HepG2 (cell line): ENCODE measurements around the gene DYRK1B. TPM values are rescaled to one million over a fixed set of nuclear protein-coding genes. Genes with fewer than 3 reads are reported as not detected.

Experiments used
- AGO1 ChIP-seq: fragments of 200-400 bp; formaldehyde crosslinking; IDR thresholded peaks from 2 replicates; pipeline ENCODE4 v1.6.1; 2017; ENCODE audit warnings: mild to moderate bottlenecking, low read depth, low read length, moderate library complexity; ENCODE audit not compliant: poor library complexity, severe bottlenecking
- DRAP1 ChIP-seq: IDR thresholded peaks from 2 replicates; pipeline ENCODE4 v1.6.1; 2016; ENCODE audit warnings: missing genetic modification reagents, missing compliant biosample characterization
- GATA4 ChIP-seq: sonication (generic); IDR thresholded peaks from 2 replicates; pipeline ENCODE4 v1.6.1; 2016; ENCODE audit warnings: antibody characterized with exemption, low read depth, borderline replicate concordance
- HBP1 ChIP-seq: IDR thresholded peaks from 2 replicates; pipeline ENCODE4 v1.6.1; 2016; ENCODE audit warnings: low read depth, control low read depth
- HNRNPL ChIP-seq: fragments of 200-400 bp; formaldehyde crosslinking; IDR thresholded peaks from 2 replicates; pipeline ENCODE4 v1.6.1; 2017; ENCODE audit warnings: mild to moderate bottlenecking, low read depth, low read length
- ISX ChIP-seq: sonication (generic); formaldehyde crosslinking; conservative IDR thresholded peaks from 2 replicates; pipeline ENCODE4 v1.5.0; 2020; ENCODE audit warnings: missing genetic modification reagents
- KLF12 ChIP-seq: sonication (generic); formaldehyde crosslinking; IDR thresholded peaks from 2 replicates; pipeline ENCODE4 v1.4.0; 2020; ENCODE audit warnings: missing genetic modification reagents, borderline replicate concordance
- MEF2D ChIP-seq: sonication (generic); formaldehyde crosslinking; IDR thresholded peaks from 2 replicates; pipeline ENCODE4 v1.5.1; 2020; ENCODE audit warnings: mild to moderate bottlenecking, missing genetic modification reagents
- MLLT10 ChIP-seq: sonication (generic); formaldehyde crosslinking; IDR thresholded peaks from 2 replicates; pipeline ENCODE4 v1.4.0; 2020; ENCODE audit warnings: missing genetic modification reagents
- NBN ChIP-seq: fragments of 450-650 bp; conservative IDR thresholded peaks from 2 replicates; pipeline ENCODE4 v1.6.1; 2017
- REL ChIP-seq: sonication (generic); formaldehyde crosslinking; conservative IDR thresholded peaks from 2 replicates; pipeline ENCODE4 v1.8.0; 2022; ENCODE audit warnings: mild to moderate bottlenecking, missing genetic modification reagents, moderate library complexity
- RFX3 ChIP-seq: IDR thresholded peaks from 2 replicates; pipeline ENCODE4 v1.6.1; 2016; ENCODE audit warnings: missing biosample characterization, missing genetic modification reagents
- RFXANK ChIP-seq: IDR thresholded peaks from 2 replicates; pipeline ENCODE4 v1.6.1; 2016
- SRSF4 ChIP-seq: fragments of 200-400 bp; formaldehyde crosslinking; IDR thresholded peaks from one replicate; pipeline ENCODE4 v1.6.1; 2018; ENCODE audit warnings: mild to moderate bottlenecking, low read depth, low read length, moderate library complexity; ENCODE audit not compliant: poor library complexity, severe bottlenecking
- SRSF9 ChIP-seq: fragments of 200-400 bp; formaldehyde crosslinking; IDR thresholded peaks from 2 replicates; pipeline ENCODE4 v1.6.1; 2018; ENCODE audit warnings: borderline replicate concordance, mild to moderate bottlenecking, low read depth, low read length; ENCODE audit not compliant: insufficient read depth, poor library complexity, severe bottlenecking
- STAT5B ChIP-seq: sonication (generic); formaldehyde crosslinking; IDR thresholded peaks from 2 replicates; pipeline ENCODE4 v1.4.0; 2020; ENCODE audit warnings: missing genetic modification reagents
- ZBTB21 ChIP-seq: sonication (generic); formaldehyde crosslinking; IDR thresholded peaks from 2 replicates; pipeline ENCODE4 v1.4.0; 2020; ENCODE audit warnings: missing genetic modification reagents
- ZBTB7A ChIP-seq: sonication (generic); formaldehyde crosslinking; IDR thresholded peaks from 2 replicates; pipeline ENCODE4 v1.8.0; 2022; ENCODE audit warnings: mild to moderate bottlenecking, missing genetic modification reagents
- ZFY ChIP-seq: sonication (generic); formaldehyde crosslinking; IDR thresholded peaks from 2 replicates; pipeline ENCODE4 v1.4.0; 2020; ENCODE audit warnings: missing genetic modification reagents
- ZNF10 ChIP-seq: sonication (generic); formaldehyde crosslinking; IDR thresholded peaks from 2 replicates; pipeline ENCODE4 v1.4.0; 2020; ENCODE audit warnings: mild to moderate bottlenecking, low read depth, missing genetic modification reagents, borderline replicate concordance
- ZNF136 ChIP-seq: sonication (generic); formaldehyde crosslinking; IDR thresholded peaks from 2 replicates; pipeline ENCODE4 v1.8.1; 2022; ENCODE audit warnings: low read depth, mild to moderate bottlenecking, moderate library complexity, missing genetic modification reagents
- ZNF446 ChIP-seq: sonication (generic); formaldehyde crosslinking; IDR thresholded peaks from 2 replicates; pipeline ENCODE4 v1.5.0; 2020; ENCODE audit warnings: mild to moderate bottlenecking, missing genetic modification reagents
- ZNF7 ChIP-seq: IDR thresholded peaks from 2 replicates; pipeline ENCODE4 v1.6.1; 2016; ENCODE audit warnings: missing biosample characterization, missing genetic modification reagents
- ZSCAN22 ChIP-seq: sonication (generic); formaldehyde crosslinking; IDR thresholded peaks from 2 replicates; pipeline ENCODE4 v1.4.0; 2020; ENCODE audit warnings: mild to moderate bottlenecking, missing genetic modification reagents
- polyA plus RNA-seq, 8 experiments: library from polyadenylated mRNA; depleted of rRNA in 3 of 8; stranded (reverse) in 7 of 8; unstranded in 1 of 8; fragments of >200 nt; fragmentation: Illumina TruSeq in 4 of 8; extraction: Trizol in 4 of 8; gene quantifications; 2 replicates each; pipeline versions ENCODE4 v1.2.1 to v1.2.3, GENCODE V29; 2011 to 2016; ENCODE audit warnings: low read depth in 4 of 8, missing spikeins in 1 of 8, mixed read lengths in 1 of 8; ENCODE audit not compliant: insufficient read depth in 1 of 8
- total RNA-seq, 5 experiments: library from RNA; depleted of rRNA; stranded (reverse); fragments of >200 nt; fragmentation: Illumina TruSeq; extraction: Trizol; gene quantifications; 2 replicates each; pipeline ENCODE4 v1.2.3, GENCODE V29; 2016; ENCODE audit warnings: low read depth in 1 of 5
- TF ChIP-seq, protein P1 (sequence below): IDR thresholded peaks from 2 replicates; pipeline ENCODE4 v1.6.1; 2016; ENCODE audit warnings: low read depth, missing genetic modification reagents, missing compliant biosample characterization

DYRK1B gene
- total and polyA plus RNA-seq, 2 of the 13 experiments (the other 11 are each of a cell fraction or from before 2014, with no cell fraction given), result 0.82 to 1.3 TPM

DNA sequence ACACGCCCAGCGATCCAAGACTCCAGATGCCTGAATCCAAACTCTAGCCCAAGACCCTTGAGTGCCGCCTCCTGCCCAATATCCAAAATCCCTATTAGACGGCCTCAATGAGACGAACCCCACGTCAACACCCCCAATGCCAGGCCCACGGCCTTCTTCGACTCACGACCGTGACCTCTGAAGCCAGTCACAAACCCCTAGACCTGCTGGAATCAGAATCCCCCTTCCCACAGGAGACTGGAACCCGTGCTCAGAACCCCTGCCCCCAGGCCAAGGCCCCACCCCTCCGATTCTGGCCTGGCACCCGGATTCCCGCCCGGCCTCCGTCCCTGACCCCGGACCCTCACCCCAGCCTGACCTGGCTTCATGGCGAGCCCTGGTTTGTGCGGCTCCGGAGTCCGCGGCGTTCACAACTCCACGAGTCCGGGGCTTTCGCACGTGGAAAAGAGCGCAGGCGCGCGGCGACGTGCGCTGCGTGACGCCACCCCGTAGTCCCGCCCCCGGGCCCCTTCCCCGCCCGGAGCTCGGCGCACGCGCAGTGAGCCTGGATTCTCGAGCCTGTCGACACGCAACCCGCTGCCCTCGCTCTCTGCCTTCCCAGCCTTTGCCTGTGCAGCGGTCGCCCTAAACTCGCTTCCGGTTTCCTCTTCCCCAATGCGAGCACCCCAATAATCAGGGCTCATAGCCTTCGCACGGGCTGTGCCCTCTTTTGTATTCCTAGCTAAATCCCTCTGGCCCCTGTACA is 12.1 kb upstream of the DYRK1B start, which contains the start of gene FBL (continued):
- TF ChIP-seq HBP1 (CRISPR knock-in tag) (peak; percentile 62; the same call in 1 of the 2 replicates), ISX (CRISPR knock-in tag) (no peak), RFXANK (no peak), SRSF9 (no peak), DRAP1 (CRISPR knock-in tag) (peak; percentile 97), ZNF136 (CRISPR knock-in tag) (peak; percentile 24; the same call in 1 of the 2 replicates), SRSF4 (no peak), STAT5B (CRISPR knock-in tag) (no peak), ZNF446 (CRISPR knock-in tag) (peak; percentile 90; the same call in 1 of the 2 replicates), ZNF7 (CRISPR knock-in tag) (no peak), ZBTB21 (CRISPR knock-in tag) (no peak), KLF12 (CRISPR knock-in tag) (no peak), ZFY (CRISPR knock-in tag) (peak; percentile 65), RFX3 (CRISPR knock-in tag) (no peak), MEF2D (CRISPR knock-in tag) (0 out of 2 replicates have a peak, but pooled peaks have one; percentile 45), NBN (no peak), ZBTB7A (CRISPR knock-in tag) (no peak), ZNF10 (CRISPR knock-in tag) (no peak), ZSCAN22 (CRISPR knock-in tag) (0 out of 2 replicates have a peak, but pooled peaks have one; percentile 48), AGO1 (no peak), GATA4 (peak; percentile 71), HNRNPL (no peak), MLLT10 (CRISPR knock-in tag) (no peak), REL (CRISPR knock-in tag) (no peak)
- TF ChIP-seq, protein P1, sequence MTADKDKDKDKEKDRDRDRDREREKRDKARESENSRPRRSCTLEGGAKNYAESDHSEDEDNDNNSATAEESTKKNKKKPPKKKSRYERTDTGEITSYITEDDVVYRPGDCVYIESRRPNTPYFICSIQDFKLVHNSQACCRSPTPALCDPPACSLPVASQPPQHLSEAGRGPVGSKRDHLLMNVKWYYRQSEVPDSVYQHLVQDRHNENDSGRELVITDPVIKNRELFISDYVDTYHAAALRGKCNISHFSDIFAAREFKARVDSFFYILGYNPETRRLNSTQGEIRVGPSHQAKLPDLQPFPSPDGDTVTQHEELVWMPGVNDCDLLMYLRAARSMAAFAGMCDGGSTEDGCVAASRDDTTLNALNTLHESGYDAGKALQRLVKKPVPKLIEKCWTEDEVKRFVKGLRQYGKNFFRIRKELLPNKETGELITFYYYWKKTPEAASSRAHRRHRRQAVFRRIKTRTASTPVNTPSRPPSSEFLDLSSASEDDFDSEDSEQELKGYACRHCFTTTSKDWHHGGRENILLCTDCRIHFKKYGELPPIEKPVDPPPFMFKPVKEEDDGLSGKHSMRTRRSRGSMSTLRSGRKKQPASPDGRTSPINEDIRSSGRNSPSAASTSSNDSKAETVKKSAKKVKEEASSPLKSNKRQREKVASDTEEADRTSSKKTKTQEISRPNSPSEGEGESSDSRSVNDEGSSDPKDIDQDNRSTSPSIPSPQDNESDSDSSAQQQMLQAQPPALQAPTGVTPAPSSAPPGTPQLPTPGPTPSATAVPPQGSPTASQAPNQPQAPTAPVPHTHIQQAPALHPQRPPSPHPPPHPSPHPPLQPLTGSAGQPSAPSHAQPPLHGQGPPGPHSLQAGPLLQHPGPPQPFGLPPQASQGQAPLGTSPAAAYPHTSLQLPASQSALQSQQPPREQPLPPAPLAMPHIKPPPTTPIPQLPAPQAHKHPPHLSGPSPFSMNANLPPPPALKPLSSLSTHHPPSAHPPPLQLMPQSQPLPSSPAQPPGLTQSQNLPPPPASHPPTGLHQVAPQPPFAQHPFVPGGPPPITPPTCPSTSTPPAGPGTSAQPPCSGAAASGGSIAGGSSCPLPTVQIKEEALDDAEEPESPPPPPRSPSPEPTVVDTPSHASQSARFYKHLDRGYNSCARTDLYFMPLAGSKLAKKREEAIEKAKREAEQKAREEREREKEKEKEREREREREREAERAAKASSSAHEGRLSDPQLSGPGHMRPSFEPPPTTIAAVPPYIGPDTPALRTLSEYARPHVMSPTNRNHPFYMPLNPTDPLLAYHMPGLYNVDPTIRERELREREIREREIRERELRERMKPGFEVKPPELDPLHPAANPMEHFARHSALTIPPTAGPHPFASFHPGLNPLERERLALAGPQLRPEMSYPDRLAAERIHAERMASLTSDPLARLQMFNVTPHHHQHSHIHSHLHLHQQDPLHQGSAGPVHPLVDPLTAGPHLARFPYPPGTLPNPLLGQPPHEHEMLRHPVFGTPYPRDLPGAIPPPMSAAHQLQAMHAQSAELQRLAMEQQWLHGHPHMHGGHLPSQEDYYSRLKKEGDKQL (CRISPR knock-in tag), result no peak
